ENCODE measurements around the gene IMMT. TPM values are rescaled to one million over a fixed set of nuclear protein-coding genes. Genes with fewer than 3 reads are reported as not detected.

The IMMT gene
- total RNA-seq, 1 donor from 2014 or later, result 70.1 TPM

GRCh38 chr2:86193901-86194567 lies 1.2 kb downstream of the IMMT start:
- DNase-seq (ENCODE audit: low spot score), result no peak
- Mint-ChIP-seq H3K36me3 (ENCODE audit: low read depth) (peaks cover 2% of the 10 kb centered on the region), H3K27ac (ENCODE audit: unreplicated experiment) (peak overlapping the region; percentile 93), H3K9me3 (ENCODE audit: low read depth) (no peaks in the 10 kb centered on the region), H3K4me1 (ENCODE audit: low read depth) (peaks cover 53% of the 10 kb centered on the region), H3K4me3 (ENCODE audit: unreplicated experiment) (peak overlapping the region; percentile 82), H3K27me3 (ENCODE audit: low read depth) (no peaks in the 10 kb centered on the region)
- peak; percentile 18 for TF ChIP-seq CTCF (IDR thresholded peaks at IDR 0.05)

GRCh38 chr2:86189782-86190416 lies 5.4 kb downstream of the IMMT start:
- Mint-ChIP-seq H3K27ac (ENCODE audit: unreplicated experiment) (no peak overlapping the region), H3K4me1 (ENCODE audit: low read depth) (peaks cover 55% of the 10 kb centered on the region), H3K4me3 (ENCODE audit: unreplicated experiment) (no peak overlapping the region), H3K9me3 (ENCODE audit: low read depth) (no peaks in the 10 kb centered on the region), H3K36me3 (ENCODE audit: low read depth) (peaks cover 5% of the 10 kb centered on the region), H3K27me3 (ENCODE audit: low read depth) (no peaks in the 10 kb centered on the region)
- TF ChIP-seq CTCF (IDR thresholded peaks at IDR 0.05), result no peak
- DNase-seq (ENCODE audit: low spot score), result no peak

GRCh38 chr2:86186431-86186830 lies 8.8 kb downstream of the IMMT start:
- TF ChIP-seq CTCF (IDR thresholded peaks at IDR 0.05), result no peak
- Mint-ChIP-seq H3K4me3 (ENCODE audit: unreplicated experiment) (no peak overlapping the region), H3K9me3 (ENCODE audit: low read depth) (no peaks in the 10 kb centered on the region), H3K27ac (ENCODE audit: unreplicated experiment) (no peak overlapping the region), H3K36me3 (ENCODE audit: low read depth) (peaks cover 5% of the 10 kb centered on the region), H3K4me1 (ENCODE audit: low read depth) (peaks cover 48% of the 10 kb centered on the region), H3K27me3 (ENCODE audit: low read depth) (no peaks in the 10 kb centered on the region)
- no peak for DNase-seq (ENCODE audit: low spot score)

GRCh38 chr2:86185517-86186212 lies 9.6 kb downstream of the IMMT start:
- H3K27me3 Mint-ChIP-seq (ENCODE audit: low read depth), result no peaks in the 10 kb centered on the region
- peaks cover 5% of the 10 kb centered on the region for H3K36me3 Mint-ChIP-seq (ENCODE audit: low read depth)
- H3K4me1 Mint-ChIP-seq (ENCODE audit: low read depth), result peaks cover 45% of the 10 kb centered on the region
- no peak overlapping the region for H3K4me3 Mint-ChIP-seq (ENCODE audit: unreplicated experiment)
- H3K27ac Mint-ChIP-seq (ENCODE audit: unreplicated experiment), result peak overlapping the region; percentile 65
- DNase-seq (ENCODE audit: low spot score), result no peak
- TF ChIP-seq CTCF (IDR thresholded peaks at IDR 0.05), result no peak
- no peaks in the 10 kb centered on the region for H3K9me3 Mint-ChIP-seq (ENCODE audit: low read depth)

GRCh38 chr2:86176597-86176996 lies 18.7 kb downstream of the IMMT start:
- Mint-ChIP-seq H3K27me3 (ENCODE audit: low read depth) (no peaks in the 10 kb centered on the region), H3K4me3 (ENCODE audit: unreplicated experiment) (no peak overlapping the region), H3K4me1 (ENCODE audit: low read depth) (peaks cover 25% of the 10 kb centered on the region), H3K36me3 (ENCODE audit: low read depth) (peaks cover 16% of the 10 kb centered on the region), H3K9me3 (ENCODE audit: low read depth) (no peaks in the 10 kb centered on the region), H3K27ac (ENCODE audit: unreplicated experiment) (no peak overlapping the region)
- TF ChIP-seq CTCF (IDR thresholded peaks at IDR 0.05), result no peak
- DNase-seq (ENCODE audit: low spot score), result no peak

Data from chondrocyte (in vitro differentiated cells).